Upper lobe of right lung (tissue), 1 donor: Measurements from ENCODE around the gene NT5C2. TPM values are rescaled to one million over a fixed set of nuclear protein-coding genes. Genes with fewer than 3 reads are reported as not detected.
"Not testable (repeated sequence)": the region's sequence is repeated elsewhere in the genome, so short reads cannot be mapped to it uniquely, and the experiment has no call there.

ENCODE experiments used
- ATAC-seq: fragments of 200-7000 bp; cut with Tn5 transposase; one replicate; pipeline ENCODE4 v1.9.1; 2020; ENCODE audit warnings: mild to moderate bottlenecking, moderate library complexity
- DNase-seq: peaks from one replicate; pipeline ENCODE4 v3.0.0-alpha.2; 2020
- H3K27ac ChIP-seq: fragments of 200-600 bp; one replicate; pipeline ENCODE4 v1.8.0; 2022
- H3K27me3 ChIP-seq: fragments of 200-600 bp; one replicate; pipeline ENCODE4 v1.8.0; 2022; ENCODE audit warnings: mild to moderate bottlenecking
- H3K36me3 ChIP-seq: fragments of 200-600 bp; one replicate; pipeline ENCODE4 v1.8.0; 2022
- H3K4me1 ChIP-seq: fragments of 200-600 bp; one replicate; pipeline ENCODE4 v1.8.0; 2022
- H3K4me3 ChIP-seq: fragments of 200-600 bp; one replicate; pipeline ENCODE4 v1.8.0; 2022; ENCODE audit warnings: mild to moderate bottlenecking
- H3K9me3 ChIP-seq: fragments of 200-600 bp; one replicate; pipeline ENCODE4 v1.8.0; 2022
- intact Hi-C: fragments of 100-400 bp; cut with DNase I; formaldehyde crosslinking; loops from one replicate; pipeline ENCODE4 v1.11.0; 2022
- total RNA-seq: library from RNA; stranded (reverse); fragmentation: NEBNext Ultra II Directional; extraction: Animal tissue kit (Norgen Biotek cat#: 25700); gene quantifications from one replicate; pipeline ENCODE4 v1.2.1, GENCODE V29; 2021
- TF ChIP-seq, protein P1 (sequence below): fragments of 200-600 bp; IDR thresholded peaks from one replicate; pipeline ENCODE4 v1.8.0; 2022; ENCODE audit warnings: antibody characterized with exemption
- donor health status: DM: no; HTN: yes; CAD: no; lungs with severe emphysema.

The NT5C2 gene
- total RNA-seq, 1 donor from 2014 or later = 92.7 TPM

DNA sequence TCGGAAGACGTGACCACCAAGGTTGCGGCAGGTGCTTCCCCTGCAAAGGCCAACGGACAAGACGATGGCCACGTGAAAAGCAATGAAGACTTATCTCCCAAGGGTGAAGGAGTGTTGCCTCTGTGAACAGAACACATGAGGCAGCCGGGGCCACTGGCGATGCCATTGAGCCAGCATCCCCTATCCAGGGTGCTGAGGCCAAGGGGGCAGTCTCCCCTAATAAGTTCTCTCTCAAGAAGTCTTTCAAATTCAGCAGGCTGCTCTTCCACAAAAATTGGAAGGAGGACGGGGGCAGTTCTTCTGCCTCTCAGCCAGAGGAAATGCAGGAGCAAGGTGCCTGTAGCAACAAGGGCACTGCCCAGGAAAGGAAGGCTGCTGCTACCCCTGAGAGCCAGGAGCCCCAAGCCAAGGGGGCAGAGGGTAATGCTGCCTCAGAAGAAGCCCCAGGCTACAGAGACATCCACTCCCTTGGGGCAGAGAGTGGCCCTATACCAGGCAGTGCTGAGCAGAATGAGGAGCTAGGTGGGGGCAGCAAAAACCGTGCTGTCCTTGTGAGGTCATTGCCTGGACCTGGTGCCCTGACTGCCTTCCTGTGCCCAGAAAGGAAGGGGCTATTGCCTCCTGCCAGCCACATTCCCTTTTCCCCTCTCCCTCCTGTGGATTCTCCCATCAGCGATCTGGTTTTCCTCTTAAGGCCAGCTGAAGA lies 17.3 kb downstream of the NT5C2 start:
- intact Hi-C loops = no loop called here
- Histone ChIP-seq H3K4me3 (no peak overlapping the region), H3K4me1 (peaks cover 11% of the 10 kb centered on the region), H3K27ac (no peak overlapping the region), H3K9me3 (no peaks in the 10 kb centered on the region), H3K36me3 (peaks cover 64% of the 10 kb centered on the region), H3K27me3 (no peaks in the 10 kb centered on the region)
- TF ChIP-seq, protein P1, sequence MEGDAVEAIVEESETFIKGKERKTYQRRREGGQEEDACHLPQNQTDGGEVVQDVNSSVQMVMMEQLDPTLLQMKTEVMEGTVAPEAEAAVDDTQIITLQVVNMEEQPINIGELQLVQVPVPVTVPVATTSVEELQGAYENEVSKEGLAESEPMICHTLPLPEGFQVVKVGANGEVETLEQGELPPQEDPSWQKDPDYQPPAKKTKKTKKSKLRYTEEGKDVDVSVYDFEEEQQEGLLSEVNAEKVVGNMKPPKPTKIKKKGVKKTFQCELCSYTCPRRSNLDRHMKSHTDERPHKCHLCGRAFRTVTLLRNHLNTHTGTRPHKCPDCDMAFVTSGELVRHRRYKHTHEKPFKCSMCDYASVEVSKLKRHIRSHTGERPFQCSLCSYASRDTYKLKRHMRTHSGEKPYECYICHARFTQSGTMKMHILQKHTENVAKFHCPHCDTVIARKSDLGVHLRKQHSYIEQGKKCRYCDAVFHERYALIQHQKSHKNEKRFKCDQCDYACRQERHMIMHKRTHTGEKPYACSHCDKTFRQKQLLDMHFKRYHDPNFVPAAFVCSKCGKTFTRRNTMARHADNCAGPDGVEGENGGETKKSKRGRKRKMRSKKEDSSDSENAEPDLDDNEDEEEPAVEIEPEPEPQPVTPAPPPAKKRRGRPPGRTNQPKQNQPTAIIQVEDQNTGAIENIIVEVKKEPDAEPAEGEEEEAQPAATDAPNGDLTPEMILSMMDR = no peak
- DNase-seq (no peak), ATAC-seq (peak; percentile 27)

DNA sequence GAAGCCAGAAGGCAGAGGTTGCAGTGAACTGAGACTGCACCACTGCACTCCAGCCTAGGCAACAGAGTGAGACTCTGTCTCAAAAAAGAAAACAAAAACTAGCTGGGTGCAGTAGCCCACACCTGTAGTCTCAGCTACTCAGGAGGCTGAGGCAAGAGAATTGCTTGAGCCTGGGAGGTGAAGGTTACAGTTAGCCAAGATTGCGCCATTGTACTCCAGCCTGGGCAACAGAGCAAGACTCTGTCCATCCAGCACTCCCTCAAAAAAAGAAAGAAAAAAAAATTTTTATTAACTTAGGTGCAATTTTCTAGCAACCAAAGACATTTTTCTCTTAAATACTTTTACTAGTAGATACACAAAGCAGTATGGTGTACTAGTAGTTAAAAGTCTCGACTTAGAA lies 18.7 kb downstream of the NT5C2 start:
- peaks cover 10% of the 10 kb centered on the region for H3K4me1 ChIP-seq
- H3K9me3 ChIP-seq, DNase-seq, ATAC-seq, H3K27me3 ChIP-seq, H3K4me3 ChIP-seq, intact Hi-C loops, H3K27ac ChIP-seq: not testable (repeated sequence)
- peaks cover 63% of the 10 kb centered on the region for H3K36me3 ChIP-seq

DNA sequence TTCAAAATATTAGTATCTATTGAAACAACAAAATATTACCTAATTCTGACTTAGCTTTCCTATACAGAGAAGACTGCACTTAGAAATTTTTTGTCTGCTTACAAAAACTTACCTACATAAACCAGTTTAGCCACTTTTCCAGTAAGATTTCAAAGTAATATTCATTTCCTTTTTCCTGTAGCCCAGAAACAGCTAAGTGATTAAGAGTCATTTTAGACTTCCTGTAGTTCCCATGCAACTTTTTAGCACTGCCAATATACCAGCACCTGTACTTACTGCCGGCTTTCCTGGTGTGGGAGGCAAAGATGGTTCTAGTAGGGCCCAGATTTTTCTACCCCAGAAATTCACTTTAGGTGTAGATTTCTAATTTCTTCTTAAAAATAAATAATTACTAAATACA lies 21.8 kb downstream of the NT5C2 start:
- no peaks in the 10 kb centered on the region for H3K27me3 ChIP-seq
- H3K4me3 ChIP-seq = no peak overlapping the region
- ATAC-seq = peak; percentile 57
- H3K4me1 ChIP-seq = peaks cover 10% of the 10 kb centered on the region
- TF ChIP-seq, protein P1 = no peak
- H3K36me3 ChIP-seq = peaks cover 56% of the 10 kb centered on the region
- no peak overlapping the region for H3K27ac ChIP-seq
- DNase-seq = no peak
- intact Hi-C loops = no loop called here
- no peaks in the 10 kb centered on the region for H3K9me3 ChIP-seq

- H3K36me3 ChIP-seq = peaks cover 63% of the 10 kb centered on the region
- H3K4me1 ChIP-seq = peaks cover 10% of the 10 kb centered on the region
- no peaks in the 10 kb centered on the region for H3K27me3 ChIP-seq
- H3K27ac ChIP-seq = no peak overlapping the region
- ATAC-seq (no peak), DNase-seq (no peak)
- H3K9me3 ChIP-seq = no peaks in the 10 kb centered on the region
- intact Hi-C loops = no loop called here
- TF ChIP-seq, protein P1 = no peak
- H3K4me3 ChIP-seq = no peak overlapping the region
These were observed 24.6 kb downstream of the NT5C2 start for GRCh38 chr10:103168438-103168837.

GRCh38 chr10:103167554-103167953 lies 25.5 kb downstream of the NT5C2 start:
- DNase-seq, intact Hi-C loops, H3K27ac ChIP-seq, H3K9me3 ChIP-seq, H3K4me3 ChIP-seq, H3K27me3 ChIP-seq, ATAC-seq: not testable (repeated sequence)
- Histone ChIP-seq H3K36me3 (peaks cover 54% of the 10 kb centered on the region), H3K4me1 (peaks cover 10% of the 10 kb centered on the region)

DNA sequence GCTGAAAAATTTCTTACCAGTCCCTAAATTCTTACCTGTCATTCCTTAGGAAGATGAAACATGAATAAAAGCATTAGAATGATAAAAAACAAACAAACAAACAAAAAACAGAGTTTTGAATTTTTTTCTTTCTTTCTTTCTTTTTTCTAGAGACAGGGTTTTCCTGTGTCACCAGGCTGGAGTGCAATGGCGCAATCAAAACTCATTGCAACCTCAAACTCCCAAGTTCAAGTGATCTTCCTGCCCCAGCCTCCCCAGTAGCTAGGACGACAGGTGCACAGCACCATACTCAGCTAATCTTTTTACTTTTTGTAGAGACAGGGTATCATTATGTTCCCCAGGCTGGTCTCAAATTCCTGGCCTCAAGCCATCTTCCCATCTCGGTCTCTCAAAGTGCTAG lies 26.5 kb downstream of the NT5C2 start:
- Histone ChIP-seq H3K9me3 (no peaks in the 10 kb centered on the region), H3K4me1 (peaks cover 6% of the 10 kb centered on the region), H3K27me3 (no peaks in the 10 kb centered on the region), H3K4me3 (no peak overlapping the region), H3K36me3 (peaks cover 43% of the 10 kb centered on the region), H3K27ac (no peak overlapping the region)
- TF ChIP-seq, protein P1 = no peak
- DNase-seq (no peak), ATAC-seq (no peak)
- intact Hi-C loops = no loop called here

DNA sequence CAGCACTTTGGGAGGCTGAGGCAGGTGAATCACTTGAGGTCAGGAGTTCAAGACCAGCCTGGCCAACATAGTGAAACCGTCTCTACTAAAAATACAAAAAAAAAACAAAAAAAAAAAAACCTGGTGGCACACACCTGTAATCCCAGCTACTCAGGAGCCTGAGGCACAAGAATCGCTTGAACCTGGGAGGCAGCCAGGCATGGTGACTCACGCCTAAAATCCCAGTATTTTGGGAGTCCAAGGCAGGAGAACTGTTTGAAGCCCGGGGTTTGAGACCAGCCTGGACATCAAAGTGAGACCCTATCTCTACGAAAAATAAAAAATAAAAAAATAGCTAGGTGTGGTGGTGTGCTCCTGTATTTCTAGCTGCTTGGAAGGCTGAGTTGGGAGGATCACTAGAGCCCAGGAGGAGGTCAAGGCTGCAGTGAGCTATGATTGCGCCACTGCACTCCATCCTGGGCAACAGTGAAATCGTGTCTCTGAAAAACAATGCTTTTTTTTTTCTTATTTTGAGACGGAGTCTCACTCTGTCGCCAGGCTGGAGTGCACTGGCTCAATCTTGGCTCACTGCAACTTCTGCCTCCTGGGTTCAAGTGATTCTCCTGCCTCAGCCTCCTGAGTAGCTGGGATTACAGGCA lies 29.2 kb downstream of the NT5C2 start:
- intact Hi-C loops, ATAC-seq: not testable (repeated sequence)

More for the DNA sequence above, 29.2 kb downstream of the NT5C2 start:
- H3K27ac ChIP-seq, DNase-seq, H3K4me1 ChIP-seq, H3K9me3 ChIP-seq, H3K27me3 ChIP-seq, H3K4me3 ChIP-seq: not testable (repeated sequence)
- peaks cover 27% of the 10 kb centered on the region for H3K36me3 ChIP-seq
